UCSD-AML1 (cell line): ENCODE results near the gene STK32C.
"Not testable (repeated sequence)": the region's sequence is repeated elsewhere in the genome, so short reads cannot be mapped to it uniquely, and the experiment has no call there.

Source experiments
- DNase-seq: peaks from one replicate; lab custom pipeline; 2025; ENCODE audit not compliant: unreplicated experiment; lab: John Stamatoyannopoulos, UW

Gene STK32C

GRCh38 chr10:132160834-132161622, 146.7 kb downstream of the STK32C start:
- not testable (repeated sequence) for DNase-seq

- DNase-seq, result not testable (repeated sequence)
Observed at GRCh38 chr10:132160231-132160630, 147.5 kb downstream of the STK32C start.

GRCh38 chr10:132159302-132160230, 148.2 kb downstream of the STK32C start:
- not testable (repeated sequence) for DNase-seq

GRCh38 chr10:132158823-132159222, 148.9 kb downstream of the STK32C start:
- DNase-seq, result no peak

GRCh38 chr10:132158122-132158741, 149.5 kb downstream of the STK32C start:
- DNase-seq, result no peak
